GM19438 (cell line): ENCODE results near the gene PAH.

ENCODE experiments used
- ATAC-seq: cut with Tn5 transposase; IDR thresholded peaks from one replicate; pipeline ENCODE4 v1.9.1; 2021; ENCODE audit warnings: low read depth; ENCODE audit not compliant: unreplicated experiment

The PAH gene

GRCh38 chr12:102950950-102951619, 34.0 kb upstream of the PAH start:
- no peak for ATAC-seq

- ATAC-seq, result no peak
These were observed 33.3 kb upstream of the PAH start for GRCh38 chr12:102950107-102950949.

- no peak for ATAC-seq
These were observed 31.9 kb upstream of the PAH start for GRCh38 chr12:102948941-102949352.

- no peak for ATAC-seq
These were observed 29.0 kb upstream of the PAH start for GRCh38 chr12:102946042-102946441.

GRCh38 chr12:102939670-102940222, 22.7 kb upstream of the PAH start:
- ATAC-seq, result no peak

GRCh38 chr12:102939059-102939458, 22.0 kb upstream of the PAH start:
- ATAC-seq, result no peak

- no peak for ATAC-seq
These were observed 16.1 kb upstream of the PAH start for GRCh38 chr12:102933168-102933567.

GRCh38 chr12:102927220-102927619, 10.2 kb upstream of the PAH start:
- ATAC-seq, result no peak

- no peak for ATAC-seq
These were observed 4.2 kb upstream of the PAH start for GRCh38 chr12:102921240-102921639.

GRCh38 chr12:102920271-102920670, 3.2 kb upstream of the PAH start:
- ATAC-seq, result no peak

- ATAC-seq, result no peak
These were observed 1.8 kb upstream of the PAH start for GRCh38 chr12:102918840-102919239.

- no peak for ATAC-seq
These were observed 605 bp downstream of the PAH start for GRCh38 chr12:102916252-102917025.

GRCh38 chr12:102913453-102914226, 3.4 kb downstream of the PAH start:
- ATAC-seq, result no peak

GRCh38 chr12:102912258-102912657, 4.8 kb downstream of the PAH start:
- no peak for ATAC-seq

- ATAC-seq, result no peak
These were observed 5.7 kb downstream of the PAH start for GRCh38 chr12:102911320-102911719.

- no peak for ATAC-seq
These were observed 6.3 kb downstream of the PAH start for GRCh38 chr12:102910792-102911191.

GRCh38 chr12:102910137-102910536, 6.9 kb downstream of the PAH start:
- ATAC-seq, result no peak

- no peak for ATAC-seq
These were observed 9.1 kb downstream of the PAH start for GRCh38 chr12:102907918-102908317.

- ATAC-seq, result no peak
These were observed 11.8 kb downstream of the PAH start for GRCh38 chr12:102905229-102905628.

- ATAC-seq, result peak; percentile 62
These were observed 13.6 kb downstream of the PAH start for GRCh38 chr12:102903337-102904007.
